ENCODE data around the gene IFITM1.
A peak's percentile ranks its signal among the peaks of the same experiment; 100 is the strongest.

Gene IFITM1

GRCh38 chr11:282630-283360 lies 31.0 kb upstream of the IFITM1 start:
- DNase-seq (ENCODE audit: low spot score): no peak

DNA sequence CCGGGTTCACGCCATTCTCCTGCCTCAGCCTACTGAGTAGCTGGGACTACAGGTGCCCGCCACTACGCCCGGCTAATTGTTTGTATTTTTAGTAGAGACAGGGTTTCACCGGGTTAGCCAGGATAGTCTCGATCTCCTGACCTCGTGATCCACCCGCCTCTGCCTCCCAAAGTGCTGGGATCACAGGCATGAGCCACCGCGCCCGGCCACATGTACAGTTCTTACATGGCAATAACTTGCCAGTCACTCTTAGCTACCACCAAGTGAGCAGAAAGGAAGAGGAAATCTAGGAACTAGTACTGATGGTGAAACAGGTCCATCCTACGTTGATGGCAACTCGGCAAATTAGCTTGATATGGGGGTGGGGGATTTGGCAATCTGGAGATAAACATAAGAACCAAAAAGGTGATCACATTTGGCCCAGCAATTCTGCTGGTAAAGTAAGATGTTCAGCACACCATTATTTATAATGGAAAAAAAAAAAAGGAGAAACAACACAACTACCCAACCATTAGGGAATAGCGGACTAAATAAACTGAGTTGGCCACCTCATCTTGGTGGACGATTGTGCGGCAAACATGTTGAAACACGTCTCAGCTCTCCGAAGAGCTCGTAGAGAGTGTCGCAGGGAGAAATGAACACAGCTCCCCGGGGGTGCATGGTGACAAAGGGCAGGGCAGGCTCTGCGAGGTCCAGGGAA lies 30.3 kb upstream of the IFITM1 start:
- DNase-seq (ENCODE audit: low spot score): no peak

DNA sequence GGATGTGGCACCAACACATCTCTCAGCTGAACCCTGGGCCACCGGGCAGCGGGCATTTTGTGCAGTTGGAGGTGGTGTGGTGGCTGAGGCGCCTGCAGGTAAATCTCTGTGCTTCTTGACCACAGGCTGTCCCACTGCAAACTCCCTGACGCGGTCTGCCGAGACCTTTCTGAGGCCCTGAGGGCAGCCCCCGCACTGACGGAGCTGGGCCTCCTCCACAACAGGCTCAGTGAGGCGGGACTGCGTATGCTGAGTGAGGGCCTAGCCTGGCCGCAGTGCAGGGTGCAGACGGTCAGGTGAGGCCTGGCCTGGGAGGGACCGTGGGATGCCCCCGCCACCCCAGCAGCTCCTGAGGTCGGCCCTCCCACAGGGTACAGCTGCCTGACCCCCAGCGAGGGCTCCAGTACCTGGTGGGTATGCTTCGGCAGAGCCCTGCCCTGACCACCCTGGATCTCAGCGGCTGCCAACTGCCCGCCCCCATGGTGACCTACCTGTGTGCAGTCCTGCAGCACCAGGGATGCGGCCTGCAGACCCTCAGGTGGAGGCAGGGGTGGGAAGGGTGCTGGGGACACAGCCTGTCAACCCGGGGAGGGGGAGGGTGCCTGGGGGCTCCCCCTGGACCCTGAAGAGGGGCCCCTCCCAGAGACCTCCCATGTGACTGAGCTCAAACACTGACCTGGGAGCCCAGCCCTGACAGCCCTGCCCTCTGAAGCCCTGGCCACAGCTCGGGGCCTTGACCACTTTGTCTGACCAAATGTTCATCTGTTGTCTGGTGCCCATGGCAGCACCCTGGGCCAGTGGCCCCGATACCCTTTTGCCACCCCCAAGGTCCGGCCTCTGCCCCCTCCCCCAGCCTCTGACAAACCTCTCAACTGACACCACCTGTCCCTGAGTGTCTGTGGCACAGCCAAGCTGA lies 29.5 kb upstream of the IFITM1 start:
- DNase-seq (ENCODE audit: low spot score): no peak

DNA sequence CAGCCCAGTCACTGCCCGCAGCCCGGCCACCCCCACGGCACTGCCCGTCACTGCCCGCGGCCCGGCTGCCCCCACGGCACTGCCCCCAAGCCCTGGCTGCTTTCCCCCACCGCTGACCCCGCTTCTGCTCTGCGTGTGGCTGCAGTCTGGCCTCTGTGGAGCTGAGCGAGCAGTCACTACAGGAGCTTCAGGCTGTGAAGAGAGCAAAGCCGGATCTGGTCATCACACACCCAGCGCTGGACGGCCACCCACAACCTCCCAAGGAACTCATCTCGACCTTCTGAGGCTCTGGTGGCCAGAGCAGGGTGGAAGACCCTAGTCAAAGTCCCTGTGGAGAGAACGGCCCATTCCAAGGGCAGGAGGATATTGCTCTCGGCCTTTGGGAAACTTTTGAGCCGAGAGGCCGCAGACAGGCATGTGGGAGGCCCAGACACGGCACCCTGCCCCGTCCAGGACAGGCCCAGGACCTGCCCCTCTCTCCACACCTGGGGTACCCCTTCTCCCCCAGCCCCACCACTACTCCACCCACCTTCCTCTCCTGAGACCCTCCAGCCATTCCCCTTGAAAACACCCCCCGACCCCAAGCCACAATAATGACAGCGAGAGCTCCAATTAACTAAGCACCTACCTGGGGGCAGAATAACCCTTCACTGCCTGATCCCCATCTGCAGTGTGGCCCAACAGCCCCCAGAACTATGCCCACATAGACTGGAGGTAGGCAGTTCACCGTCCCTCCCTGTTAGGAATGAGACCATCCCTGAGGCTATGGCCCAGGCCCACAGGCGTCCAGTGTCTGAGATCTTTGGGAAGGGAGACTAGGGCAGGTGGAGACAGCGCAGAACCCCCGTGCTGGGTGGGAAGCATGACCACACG lies 28.6 kb upstream of the IFITM1 start:
- no peak for DNase-seq (ENCODE audit: low spot score)

DNA sequence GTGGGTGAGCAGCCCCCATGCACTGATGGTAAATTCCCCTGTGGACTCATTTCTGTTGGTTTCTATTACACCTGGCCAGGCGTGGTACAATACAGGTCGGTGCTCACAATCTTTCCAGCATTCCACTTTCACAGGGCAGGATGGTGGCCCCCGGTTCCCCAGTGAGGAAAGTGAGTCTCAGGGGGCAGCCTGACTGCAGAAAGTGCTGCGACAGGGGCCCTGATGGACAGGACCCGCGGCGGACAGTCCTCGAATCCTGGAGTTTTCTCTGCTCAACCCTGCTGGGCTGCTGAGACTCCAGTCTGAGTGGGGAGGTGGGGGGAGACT lies 28.0 kb upstream of the IFITM1 start:
- no peak for DNase-seq (ENCODE audit: low spot score)

- peak; percentile 65 for DNase-seq (ENCODE audit: low spot score)
Observed at GRCh38 chr11:286977-287820, 26.6 kb upstream of the IFITM1 start.

GRCh38 chr11:287821-288477 lies 25.9 kb upstream of the IFITM1 start:
- DNase-seq (ENCODE audit: low spot score): no peak

- DNase-seq (ENCODE audit: low spot score): peak; percentile 58
Observed at GRCh38 chr11:288478-289397, 25.1 kb upstream of the IFITM1 start, which contains the start of gene PGGHG. Gene PGGHG (plus strand): TSS chr11:289126. CDS start chr11:289817, 691 bp downstream.

- no peak for DNase-seq (ENCODE audit: low spot score)
Observed at GRCh38 chr11:289398-289711, 24.5 kb upstream of the IFITM1 start.

DNA sequence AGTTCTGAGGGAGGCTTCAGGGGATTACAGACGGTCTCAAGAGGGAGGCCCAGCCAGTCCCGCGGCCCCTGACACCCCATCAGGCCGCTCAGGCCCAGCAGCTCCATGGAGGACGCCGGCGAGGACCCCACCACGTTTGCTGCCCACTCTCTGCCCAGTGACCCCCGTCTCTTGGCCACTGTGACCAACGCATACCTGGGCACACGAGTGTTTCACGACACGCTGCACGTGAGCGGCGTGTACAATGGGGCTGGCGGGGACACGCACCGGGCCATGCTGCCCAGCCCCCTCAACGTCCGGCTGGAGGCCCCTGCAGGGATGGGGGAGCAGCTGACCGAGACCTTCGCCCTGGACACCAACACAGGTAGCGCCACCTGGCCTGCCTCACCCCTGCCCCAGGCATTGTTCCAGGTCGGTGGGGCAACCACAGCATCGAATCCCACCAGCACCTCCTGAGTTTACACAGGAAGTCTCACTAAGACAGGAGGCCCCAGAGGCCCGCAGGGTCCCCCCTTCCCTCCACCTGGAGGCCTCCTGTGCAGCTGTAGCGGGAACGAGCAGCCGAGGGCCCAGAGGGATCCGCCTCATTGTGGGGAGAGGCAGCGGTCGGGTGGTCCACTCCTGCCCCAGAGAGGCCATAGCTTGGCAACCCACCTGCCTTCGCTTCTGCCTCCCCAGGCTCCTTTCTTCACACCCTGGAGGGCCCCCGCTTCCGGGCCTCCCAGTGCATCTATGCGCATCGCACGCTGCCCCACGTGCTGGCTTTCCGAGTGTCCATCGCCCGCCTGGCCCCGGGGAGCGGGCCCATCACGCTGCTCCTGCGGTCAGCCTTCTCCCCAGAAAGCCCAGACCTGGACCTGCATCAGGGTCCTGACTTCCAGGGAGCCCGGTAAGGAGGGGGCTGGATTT lies 23.9 kb upstream of the IFITM1 start:
- DNase-seq (ENCODE audit: low spot score): no peak

- no peak for DNase-seq (ENCODE audit: low spot score)
Observed at GRCh38 chr11:290621-291231, 23.1 kb upstream of the IFITM1 start.

DNA sequence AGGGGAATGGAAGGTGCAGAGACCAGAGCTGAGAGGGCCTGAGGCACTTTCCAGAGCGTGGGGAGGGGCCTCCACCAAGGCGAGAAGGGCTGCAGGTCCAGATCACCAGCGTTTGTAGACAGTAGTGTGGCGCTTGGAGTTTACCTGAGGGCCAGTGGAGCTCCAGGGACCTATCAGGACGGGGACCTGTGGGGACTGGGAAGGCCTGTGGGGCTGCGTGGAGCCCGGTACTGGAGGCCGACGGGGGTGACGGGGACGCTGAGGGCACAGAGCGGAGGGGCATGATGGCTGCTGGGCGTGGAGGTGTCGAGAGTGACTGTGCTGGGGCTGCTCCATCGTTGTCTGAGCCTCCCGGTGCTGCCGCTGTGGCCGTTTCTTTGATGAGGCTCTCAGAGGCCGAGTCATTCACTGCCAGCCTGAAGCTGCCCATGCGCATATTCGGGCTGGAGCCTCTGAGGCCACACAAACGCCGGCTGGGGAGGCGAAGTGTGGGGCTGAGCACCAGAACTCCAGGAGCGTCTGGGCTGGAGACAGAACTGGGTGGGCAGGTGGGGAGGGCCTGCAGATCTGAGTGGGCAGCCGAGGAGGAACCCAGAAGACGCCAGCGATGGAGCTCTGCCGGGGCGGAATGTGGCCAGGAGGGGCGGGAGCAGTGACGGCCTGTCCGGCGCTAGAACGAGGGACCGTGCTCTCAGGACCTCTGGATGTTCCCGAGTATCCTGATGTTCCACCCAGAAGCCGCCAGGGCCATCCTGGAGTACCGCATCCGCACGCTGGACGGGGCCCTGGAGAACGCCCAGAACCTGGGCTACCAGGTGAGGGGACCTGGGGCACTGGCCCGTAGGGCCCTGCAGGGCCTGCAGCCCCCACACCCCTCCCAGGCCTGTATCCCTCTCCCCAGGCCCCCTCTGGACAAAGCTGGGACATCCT lies 22.3 kb upstream of the IFITM1 start:
- DNase-seq (ENCODE audit: low spot score): no peak

GRCh38 chr11:292211-293121 lies 21.4 kb upstream of the IFITM1 start:
- DNase-seq (ENCODE audit: low spot score): no peak

- no peak for DNase-seq (ENCODE audit: low spot score)
Observed at GRCh38 chr11:293271-293851, 20.5 kb upstream of the IFITM1 start.

Data from RKO (cell line).